Stimulated activated CD4-positive, alpha-beta T cell treated with anti-CD3 and anti-CD28 coated beads, Interleukin-4, amount 100 ng/mL, for 48 hours (primary cell): Measurements from ENCODE around the gene ANKRD34A.

Experiments
- DNase-seq, 2 donors: peaks; one replicate each; pipeline ENCODE4 v3.0.0-alpha.2; 2020; ENCODE audit warnings: low read depth in 2 of 2

ANKRD34A gene

GRCh38 chr1:145964328-145965118 lies at the start of gene ANKRD34A, which contains the start of gene POLR3GL:
TSS of gene ANKRD34A (minus strand) at chr1:145964575. CDS start at chr1:145961759, 2,816 bp downstream.
TSS of gene POLR3GL (plus strand) at chr1:145964690. CDS start at chr1:145974866, 10,176 bp downstream.
- peak; percentile 83 to 89 for DNase-seq

GRCh38 chr1:146013559-146013922 lies 49.2 kb upstream of the ANKRD34A start:
- no peak for DNase-seq

- DNase-seq = peak in 1 of 2 donors; percentile 38
Measured at GRCh38 chr1:146012703-146013558, 48.6 kb upstream of the ANKRD34A start.

GRCh38 chr1:146010126-146010738 lies 45.9 kb upstream of the ANKRD34A start:
- no peak for DNase-seq

- no peak for DNase-seq
Measured at GRCh38 chr1:146007489-146008133, 43.2 kb upstream of the ANKRD34A start.

- DNase-seq = no peak
Measured at GRCh38 chr1:146001709-146002108, 37.3 kb upstream of the ANKRD34A start.

- no peak for DNase-seq
Measured at GRCh38 chr1:145999321-146000024, 35.1 kb upstream of the ANKRD34A start.

GRCh38 chr1:145997718-145998023 lies 33.3 kb upstream of the ANKRD34A start:
- no peak for DNase-seq

GRCh38 chr1:145997016-145997717 lies 32.8 kb upstream of the ANKRD34A start:
- no peak for DNase-seq

GRCh38 chr1:145996433-145997015 lies 32.1 kb upstream of the ANKRD34A start, which contains the start of gene TXNIP:
TSS of gene TXNIP (minus strand) at chr1:145996579. CDS start at chr1:145996266, 313 bp downstream.
- DNase-seq = peak; percentile 88 to 91

- DNase-seq = no peak
Measured at GRCh38 chr1:145995964-145996432, 31.6 kb upstream of the ANKRD34A start.

GRCh38 chr1:145995148-145995881 lies 30.9 kb upstream of the ANKRD34A start:
- DNase-seq = no peak

- DNase-seq = peak in 1 of 2 donors; percentile 41
Measured at GRCh38 chr1:145994391-145995120, 30.2 kb upstream of the ANKRD34A start.

GRCh38 chr1:145993618-145994390 lies 29.4 kb upstream of the ANKRD34A start:
- DNase-seq = no peak

- DNase-seq = no peak
Measured at GRCh38 chr1:145992958-145993617, 28.7 kb upstream of the ANKRD34A start.

GRCh38 chr1:145992502-145992936 lies 28.1 kb upstream of the ANKRD34A start:
- no peak for DNase-seq

- no peak for DNase-seq
Measured at GRCh38 chr1:145991735-145992412, 27.5 kb upstream of the ANKRD34A start.
